GM21526 (cell line): Measurements from ENCODE around the gene ADAMTSL2.

Experiments used
- ATAC-seq: cut with Tn5 transposase; IDR thresholded peaks from one replicate; pipeline ENCODE4 v1.9.1; 2021; ENCODE audit warnings: moderate library complexity; ENCODE audit not compliant: unreplicated experiment, low FRiP score

Gene ADAMTSL2

GRCh38 chr9:133499132-133499891 lies 35.2 kb upstream of the ADAMTSL2 start:
- no peak for ATAC-seq

GRCh38 chr9:133499892-133500270 lies 34.6 kb upstream of the ADAMTSL2 start:
- ATAC-seq = no peak

GRCh38 chr9:133502112-133502511 lies 32.4 kb upstream of the ADAMTSL2 start:
- ATAC-seq = no peak

GRCh38 chr9:133505186-133505830 lies 29.2 kb upstream of the ADAMTSL2 start:
- no peak for ATAC-seq

GRCh38 chr9:133505901-133506652 lies 28.4 kb upstream of the ADAMTSL2 start:
- no peak for ATAC-seq

- ATAC-seq = no peak
Measured at GRCh38 chr9:133506653-133507038, 27.9 kb upstream of the ADAMTSL2 start.

GRCh38 chr9:133507246-133507965 lies 27.1 kb upstream of the ADAMTSL2 start:
- ATAC-seq = no peak

GRCh38 chr9:133508046-133508445 lies 26.5 kb upstream of the ADAMTSL2 start:
- no peak for ATAC-seq

GRCh38 chr9:133509179-133510083 lies 25.1 kb upstream of the ADAMTSL2 start:
- no peak for ATAC-seq

- no peak for ATAC-seq
Measured at GRCh38 chr9:133510926-133511505, 23.5 kb upstream of the ADAMTSL2 start.

GRCh38 chr9:133511607-133512006 lies 22.9 kb upstream of the ADAMTSL2 start:
- ATAC-seq = no peak

- no peak for ATAC-seq
Measured at GRCh38 chr9:133512253-133513213, 22.0 kb upstream of the ADAMTSL2 start.

- ATAC-seq = no peak
Measured at GRCh38 chr9:133513214-133514100, 21.0 kb upstream of the ADAMTSL2 start.

- ATAC-seq = no peak
Measured at GRCh38 chr9:133514460-133515239, 19.9 kb upstream of the ADAMTSL2 start.

GRCh38 chr9:133515240-133515610 lies 19.3 kb upstream of the ADAMTSL2 start:
- no peak for ATAC-seq

- no peak for ATAC-seq
Measured at GRCh38 chr9:133515615-133516255, 18.8 kb upstream of the ADAMTSL2 start.
